GM04504 (cell line): Measurements from ENCODE around the gene SMIM11.
A peak's percentile ranks its signal among the peaks of the same experiment; 100 is the strongest.
"Not testable (repeated sequence)": the region's sequence is repeated elsewhere in the genome, so short reads cannot be mapped to it uniquely, and the experiment has no call there.

Source experiments
- DNase-seq: peaks from one replicate; pipeline ENCODE4 v3.0.0-alpha.2; 2012; ENCODE audit warnings: low read depth

The SMIM11 gene

DNA sequence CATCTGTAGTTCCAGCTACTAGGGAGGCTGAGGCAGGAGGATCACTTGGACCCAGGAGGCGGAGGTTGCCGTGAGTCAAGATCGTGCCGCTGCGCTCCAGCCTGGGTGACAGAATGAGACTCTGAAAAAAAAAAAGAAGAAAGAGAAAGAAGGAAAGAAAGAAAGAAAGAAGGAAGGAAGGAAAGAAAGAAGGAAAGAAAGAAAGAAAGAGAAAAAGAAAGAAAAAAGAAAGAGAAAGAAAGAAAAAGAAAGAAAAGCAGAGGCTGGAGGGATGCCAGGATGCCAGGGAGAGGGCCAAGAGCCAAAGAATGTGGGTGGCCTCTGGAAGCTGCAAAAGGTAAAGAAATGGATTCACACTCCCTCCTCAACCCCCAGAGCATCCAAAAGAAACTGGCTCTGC, 19.7 kb upstream of the SMIM11 start:
- no peak for DNase-seq

DNA sequence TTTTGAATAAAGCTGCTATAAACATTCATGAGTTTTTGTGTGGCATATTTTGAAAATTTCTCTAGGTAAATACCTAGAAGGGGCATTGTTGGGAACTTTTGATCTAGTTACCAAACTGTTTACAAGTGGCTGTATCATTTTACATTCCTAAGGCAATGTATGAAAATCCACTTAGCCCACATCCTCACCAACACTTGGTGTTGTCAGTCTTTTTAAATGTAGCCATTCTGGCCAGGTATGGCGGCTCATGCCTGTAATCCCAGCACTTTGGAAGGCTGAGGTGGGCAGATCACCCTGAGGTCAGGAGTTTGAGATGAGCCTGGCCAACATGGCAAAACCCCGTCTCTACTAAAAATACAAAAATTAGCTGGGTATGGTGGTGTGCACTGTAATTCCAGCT, 17.4 kb upstream of the SMIM11 start:
- no peak for DNase-seq

DNA sequence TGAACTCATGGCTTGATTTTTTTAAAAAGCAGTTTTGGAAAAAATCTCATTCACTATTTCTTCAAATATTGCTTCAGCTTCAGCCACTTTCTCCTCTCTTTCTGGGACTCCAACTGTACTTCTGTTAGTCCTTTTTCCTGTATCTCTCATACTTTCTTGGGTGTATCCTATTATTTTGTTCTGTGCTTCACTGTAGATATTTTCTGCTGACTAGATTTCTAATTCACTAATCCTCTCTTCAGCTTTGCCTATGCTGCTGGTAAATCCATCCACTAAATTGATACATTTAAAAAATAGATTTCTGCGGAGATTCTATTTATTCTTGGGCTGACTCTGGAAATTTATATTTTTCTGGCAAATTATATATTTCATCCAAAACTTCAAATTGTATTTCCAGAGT, 16.4 kb upstream of the SMIM11 start:
- no peak for DNase-seq

DNA sequence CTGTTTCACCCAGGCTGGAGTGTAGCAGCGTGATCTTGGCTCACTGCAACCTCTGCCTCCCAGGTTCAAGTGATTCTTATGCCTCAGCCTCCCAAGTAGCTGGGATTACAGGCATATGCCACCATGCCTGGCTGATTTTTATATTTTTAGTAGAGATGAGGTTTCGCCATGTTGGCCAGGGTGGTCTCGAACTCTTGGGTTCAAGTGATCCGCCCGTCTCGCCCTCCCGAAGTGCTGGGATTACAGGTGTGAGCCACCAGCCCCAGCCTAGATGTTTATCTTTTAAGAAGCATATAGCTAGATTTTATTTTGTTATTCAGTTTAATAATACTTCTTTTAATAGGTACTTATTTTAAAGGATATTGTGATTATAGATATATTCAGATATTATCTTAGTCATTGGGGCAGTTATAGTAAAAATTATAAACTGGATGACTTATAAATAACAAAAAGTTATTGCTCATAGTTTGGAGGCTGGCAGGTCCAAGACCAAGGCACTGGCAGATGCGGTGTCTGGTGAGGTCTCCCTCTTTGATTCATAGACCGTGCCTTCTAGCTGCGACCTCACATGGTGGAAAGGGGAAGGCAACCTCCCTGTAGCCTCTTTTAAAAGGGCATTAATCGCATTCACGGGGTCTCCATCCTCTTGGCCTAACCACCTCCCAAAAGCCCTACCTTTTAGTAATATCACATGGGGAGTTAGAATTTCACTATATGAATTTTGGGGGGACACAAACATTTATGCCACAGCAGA, 14.6 kb upstream of the SMIM11 start:
- no peak for DNase-seq

DNA sequence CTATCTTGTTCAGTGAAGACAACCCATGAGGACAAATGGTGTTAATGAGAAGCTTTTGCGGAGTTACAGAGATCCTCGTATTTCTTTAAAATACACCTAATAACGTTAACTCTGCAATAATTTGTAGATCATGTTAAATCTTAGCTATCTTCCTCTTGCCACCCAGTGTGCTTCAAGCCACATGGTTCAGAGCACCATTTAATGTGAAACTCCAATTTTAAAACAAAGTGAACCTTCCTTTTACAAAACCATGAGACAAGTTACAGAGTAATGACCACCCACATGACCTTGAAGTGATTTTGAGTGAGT, 13.2 kb upstream of the SMIM11 start:
- DNase-seq = no peak

DNA sequence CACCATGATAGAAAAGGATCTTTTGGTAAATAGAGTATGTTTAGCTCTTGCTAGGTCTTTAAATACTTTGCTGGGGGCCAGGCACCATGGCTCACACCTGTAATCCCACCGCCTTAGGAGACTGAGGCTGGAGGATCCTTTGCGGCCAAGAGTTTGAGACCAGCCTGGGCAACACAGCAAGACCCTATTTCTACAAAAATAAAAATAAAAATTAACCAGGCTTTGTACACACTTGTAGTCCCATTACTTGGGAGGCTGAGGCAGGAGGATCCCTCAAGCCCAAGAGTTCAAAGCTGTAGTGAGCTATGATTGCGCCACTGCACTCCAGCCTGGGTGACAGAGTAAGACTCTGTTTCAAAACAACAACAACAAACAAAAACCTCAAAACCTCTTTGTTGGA, 12.6 kb upstream of the SMIM11 start:
- DNase-seq = no peak

DNA sequence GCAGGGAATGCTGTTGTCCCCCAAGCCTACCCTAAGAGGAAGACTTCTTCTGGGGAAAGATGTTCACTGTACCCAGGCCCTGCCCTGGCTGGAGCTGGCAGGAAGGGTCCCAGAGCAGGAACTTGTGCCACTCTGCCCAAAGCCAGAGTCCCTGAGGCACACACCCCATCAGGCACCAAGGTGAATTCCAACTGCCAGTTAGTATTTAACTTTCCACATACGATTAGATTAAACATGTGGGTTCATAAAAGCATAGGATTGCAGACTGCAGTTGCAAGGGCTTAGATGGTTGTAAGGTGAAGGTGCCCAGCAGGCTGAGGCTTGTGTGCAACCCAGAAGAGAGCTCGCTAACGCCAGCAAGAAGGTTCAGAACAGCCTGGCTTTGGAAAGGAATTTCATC, 11.6 kb upstream of the SMIM11 start, which contains the start of gene KCNE2:
Gene KCNE2 (plus strand): TSS at position 274 of the 400 bp plus-strand sequence. CDS start 6,473 bp downstream, outside the sequence.
- no peak for DNase-seq

DNA sequence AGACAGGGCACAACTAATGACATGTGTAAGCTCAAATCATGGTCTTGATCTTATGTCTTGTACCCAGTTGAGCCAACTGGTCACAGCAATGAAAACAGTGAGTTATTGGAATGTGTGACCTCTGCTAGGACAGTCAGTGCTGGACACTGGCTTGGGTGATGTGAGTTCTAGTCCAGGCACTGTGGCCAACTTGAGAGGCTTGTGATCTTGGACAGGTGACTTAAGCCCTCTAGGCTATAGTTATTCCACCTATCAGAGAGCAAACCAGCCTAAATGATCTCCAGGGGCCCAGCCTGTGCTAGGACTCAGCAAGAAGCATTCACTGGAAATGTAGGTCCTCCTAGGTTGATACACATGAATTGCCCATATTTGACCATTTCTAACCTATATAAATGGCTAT, 10.4 kb upstream of the SMIM11 start:
- DNase-seq = no peak

DNA sequence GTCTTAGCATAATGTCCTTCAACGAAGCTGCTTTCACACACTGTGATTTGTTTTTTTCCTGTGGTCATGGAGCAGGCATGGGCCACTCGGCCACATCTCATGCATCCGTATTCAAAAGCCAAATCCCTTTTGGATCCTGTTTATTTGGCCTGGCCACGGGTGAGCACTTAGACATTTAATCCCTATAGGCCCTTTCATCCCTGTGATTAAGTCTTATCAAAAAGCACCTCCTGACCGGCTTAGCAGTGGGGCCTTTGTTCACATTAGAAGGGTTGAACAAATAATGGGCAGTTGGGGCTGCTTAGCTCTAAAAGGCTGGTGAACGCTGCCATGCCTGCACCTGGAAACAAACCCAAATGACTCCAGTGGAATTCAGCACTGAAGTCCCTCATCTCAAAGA, 9.5 kb upstream of the SMIM11 start:
- DNase-seq = no peak

DNA sequence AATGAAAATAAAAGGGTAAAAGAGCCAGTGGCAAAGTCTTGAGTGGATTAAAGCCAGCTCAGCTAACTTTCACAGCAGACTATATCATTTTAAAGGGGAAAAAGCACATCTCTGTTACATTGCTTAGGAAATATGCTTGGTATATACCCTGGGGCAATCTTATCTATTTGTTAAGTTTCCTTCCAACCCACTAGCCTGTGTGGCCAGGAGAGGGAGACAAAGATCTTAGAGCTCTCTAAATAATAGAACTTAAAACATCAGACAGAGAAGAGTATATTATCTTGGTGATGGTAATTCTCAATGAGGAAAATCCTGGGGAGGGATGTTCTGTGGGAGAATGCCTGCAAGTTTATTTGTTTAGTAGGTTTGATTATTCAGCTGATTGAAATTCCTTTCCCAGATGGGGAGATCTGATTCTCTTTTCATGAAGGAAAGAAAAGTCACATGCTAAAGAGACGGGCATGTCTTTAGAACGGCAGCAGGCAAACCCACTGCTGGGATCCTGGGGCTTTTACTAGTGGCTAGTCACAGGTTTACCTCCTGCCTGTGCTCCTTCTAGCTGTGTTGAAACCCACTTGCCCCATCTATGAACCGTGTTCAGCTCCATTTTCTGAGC, 7.9 kb upstream of the SMIM11 start:
- peak; percentile 58 for DNase-seq

DNA sequence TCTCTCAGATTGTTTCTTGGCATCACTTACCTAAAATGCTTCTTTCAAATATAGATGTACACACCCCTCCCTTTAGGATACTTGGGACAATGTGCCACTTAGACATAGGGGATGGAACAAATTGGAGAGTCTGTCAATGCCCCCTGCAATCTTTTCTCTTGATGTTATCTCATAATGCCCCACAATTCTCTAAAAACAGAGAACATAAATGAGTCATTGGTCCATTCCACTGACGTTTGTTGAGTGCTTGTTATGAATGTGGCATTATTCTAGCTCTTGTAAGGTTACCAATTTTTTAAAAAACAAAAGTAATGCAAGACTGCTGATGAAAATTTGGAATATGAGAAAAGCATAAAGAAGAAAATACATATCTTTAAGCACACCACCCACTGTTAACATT, 5.6 kb upstream of the SMIM11 start:
- no peak for DNase-seq

DNA sequence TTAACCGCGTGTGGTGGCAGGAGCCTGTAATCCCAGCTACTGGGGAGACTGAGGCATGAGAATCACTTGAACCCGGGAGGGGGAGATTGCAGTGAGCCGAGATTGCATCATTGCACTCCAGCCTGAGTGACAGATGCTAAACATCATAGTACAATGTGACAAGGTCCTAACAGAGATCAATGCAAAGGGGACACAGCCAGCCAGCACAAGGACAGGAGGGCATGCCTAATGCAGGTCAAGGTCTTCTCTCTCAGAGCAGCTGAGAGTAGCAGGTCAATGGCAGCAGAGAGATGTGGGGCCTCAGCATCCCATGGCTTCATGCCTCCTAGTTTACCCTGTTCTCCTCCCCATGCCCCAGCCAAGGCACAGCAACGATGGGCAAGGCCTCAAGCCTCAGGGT, 3.0 kb upstream of the SMIM11 start:
- DNase-seq = no peak

DNA sequence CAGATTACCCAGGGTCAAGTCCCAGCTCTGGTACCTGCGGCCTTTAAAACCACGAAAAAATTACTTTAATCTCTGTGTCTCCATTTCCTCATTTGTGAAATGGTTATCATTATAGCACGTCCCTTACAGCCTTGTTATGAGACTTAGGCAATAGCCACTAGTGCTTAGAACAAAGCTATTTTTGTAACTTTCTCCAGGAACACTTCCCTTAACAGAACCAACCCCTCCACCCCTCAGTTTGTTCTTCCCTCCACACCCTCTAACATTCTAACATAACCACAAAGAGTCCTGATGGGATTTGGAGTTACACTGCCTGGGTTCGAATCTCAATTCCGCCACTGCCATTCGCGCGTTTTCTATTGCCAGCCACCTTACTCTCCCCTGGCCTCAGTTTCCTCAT, 845 bp upstream of the SMIM11 start:
- not testable (repeated sequence) for DNase-seq

DNA sequence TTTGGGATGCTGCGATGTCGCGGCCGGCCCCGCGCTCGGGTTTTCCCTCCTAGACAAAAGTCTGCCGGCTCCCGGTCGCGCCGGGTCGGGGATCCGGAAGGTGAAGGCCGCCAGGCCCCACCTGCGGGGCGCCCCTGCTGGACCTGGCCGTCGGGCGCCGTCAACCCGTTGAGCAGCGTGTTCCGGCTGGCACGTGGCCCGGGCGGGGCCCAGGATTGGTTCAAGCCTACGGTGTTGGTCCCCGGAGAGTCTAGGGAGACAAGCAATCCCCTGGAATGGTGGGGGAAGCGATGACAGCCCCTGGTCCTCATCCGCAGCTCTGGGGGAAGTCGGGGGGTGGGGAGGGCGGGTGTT, 289 bp downstream of the SMIM11 start:
- DNase-seq = not testable (repeated sequence)

DNA sequence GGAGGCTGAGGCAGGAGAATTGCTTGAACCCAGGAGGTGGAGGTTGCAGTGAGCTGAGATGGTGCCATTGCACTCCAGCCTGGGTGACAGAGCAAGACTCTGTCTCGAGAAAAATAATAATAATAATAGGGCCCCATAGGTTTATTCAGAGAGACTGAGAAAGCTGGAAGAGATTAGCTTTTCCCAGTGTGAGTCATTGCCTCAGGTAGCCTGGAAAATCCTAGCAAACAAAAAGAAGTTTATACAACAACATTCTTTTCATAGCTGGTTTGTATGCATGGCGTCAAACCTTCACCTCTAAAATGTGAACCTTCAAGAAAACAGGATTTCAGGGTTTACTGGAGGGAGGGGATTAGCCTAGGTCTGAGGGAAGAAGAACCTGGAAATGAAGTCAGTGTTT, 7.8 kb downstream of the SMIM11 start:
- DNase-seq = not testable (repeated sequence)

DNA sequence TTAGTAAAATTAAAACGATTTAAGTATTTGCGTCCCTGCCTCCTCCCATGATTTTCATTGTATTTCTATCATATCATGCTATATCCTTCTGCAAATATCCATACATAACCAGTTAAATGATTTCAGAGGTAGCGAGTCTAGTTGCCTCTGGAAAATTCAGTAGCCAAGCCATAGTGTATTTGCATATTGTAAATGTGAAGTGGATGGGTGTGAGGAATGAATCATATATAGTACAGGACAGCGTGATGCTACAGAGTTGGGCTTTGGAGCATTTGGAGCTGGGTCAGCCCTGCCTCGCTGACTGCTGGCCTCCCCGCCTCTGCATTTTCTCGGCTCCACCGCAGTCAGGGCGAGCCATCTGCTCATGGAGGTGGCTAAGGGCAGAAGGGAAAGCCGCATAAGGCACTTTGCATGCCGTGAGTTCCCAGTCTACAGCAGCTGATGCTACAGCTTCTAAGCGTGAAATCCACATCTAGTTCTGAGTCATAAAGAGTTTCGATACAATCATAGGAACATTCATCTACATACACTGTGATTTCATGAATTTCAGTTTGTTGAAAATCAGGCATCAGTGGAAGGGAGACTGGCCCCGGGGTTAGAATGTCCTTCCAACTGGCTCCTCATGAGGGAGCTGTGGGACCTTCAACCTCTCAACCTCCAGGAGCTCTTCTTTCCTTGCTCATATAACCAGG, 8.6 kb downstream of the SMIM11 start:
- not testable (repeated sequence) for DNase-seq

DNA sequence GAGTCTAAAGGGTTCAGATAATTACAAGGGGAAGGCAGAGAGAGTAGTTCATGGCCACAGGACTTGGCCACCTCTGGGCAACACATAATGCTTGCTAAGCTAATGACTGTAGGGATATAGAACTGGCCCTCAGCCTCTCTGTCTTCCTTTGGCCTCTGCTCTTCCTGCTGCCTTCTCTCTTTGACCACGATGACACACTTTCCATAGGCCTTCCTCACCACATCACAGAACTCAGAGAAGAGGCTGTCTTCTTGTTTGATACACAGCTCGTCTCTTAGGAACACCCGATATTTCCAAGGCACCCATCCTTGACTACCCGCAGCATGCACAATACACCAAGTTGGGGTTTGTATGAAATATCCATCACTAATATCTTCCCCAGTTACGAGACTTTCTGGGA, 25.2 kb downstream of the SMIM11 start:
- DNase-seq = not testable (repeated sequence)

DNA sequence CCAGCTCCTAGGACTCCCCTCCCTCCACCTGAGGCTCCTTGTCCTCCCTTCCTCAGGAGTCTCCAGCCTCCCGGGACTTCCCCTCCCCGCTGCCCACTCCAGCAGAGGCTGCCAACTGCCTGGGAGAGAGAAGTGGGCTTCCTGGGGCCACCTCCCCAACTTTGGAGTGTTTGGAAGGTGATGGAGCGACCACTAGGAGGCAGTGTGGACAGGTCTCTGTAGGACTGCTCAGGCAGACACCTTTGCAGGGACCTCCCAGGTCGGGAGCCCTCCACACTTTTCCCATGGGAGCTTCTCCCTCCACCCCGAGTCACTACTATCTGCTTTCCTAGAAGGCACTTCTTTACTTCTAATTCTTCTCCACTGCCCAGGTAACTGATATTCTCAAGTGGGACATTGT, 29.4 kb downstream of the SMIM11 start:
- DNase-seq = not testable (repeated sequence)

DNA sequence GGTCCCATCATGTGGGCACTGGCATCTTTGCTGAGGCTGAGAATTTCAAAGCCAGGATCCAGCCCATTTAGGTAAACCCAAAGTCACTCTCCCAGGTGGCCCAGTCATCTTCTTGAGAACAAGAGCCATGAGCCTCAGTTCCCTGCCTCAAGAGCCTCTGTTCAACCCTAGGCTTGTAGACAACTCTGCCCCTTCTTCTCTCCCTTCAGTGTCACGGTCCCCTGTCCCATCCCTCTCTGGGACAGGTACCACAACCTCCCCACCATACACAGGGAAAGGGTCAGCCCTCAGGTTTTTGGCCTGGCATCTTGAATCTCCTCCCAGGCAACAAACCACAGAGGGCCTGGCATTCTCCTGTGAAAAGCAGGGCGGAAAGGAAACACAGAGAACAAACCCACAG, 30.4 kb downstream of the SMIM11 start:
- DNase-seq = not testable (repeated sequence)

DNA sequence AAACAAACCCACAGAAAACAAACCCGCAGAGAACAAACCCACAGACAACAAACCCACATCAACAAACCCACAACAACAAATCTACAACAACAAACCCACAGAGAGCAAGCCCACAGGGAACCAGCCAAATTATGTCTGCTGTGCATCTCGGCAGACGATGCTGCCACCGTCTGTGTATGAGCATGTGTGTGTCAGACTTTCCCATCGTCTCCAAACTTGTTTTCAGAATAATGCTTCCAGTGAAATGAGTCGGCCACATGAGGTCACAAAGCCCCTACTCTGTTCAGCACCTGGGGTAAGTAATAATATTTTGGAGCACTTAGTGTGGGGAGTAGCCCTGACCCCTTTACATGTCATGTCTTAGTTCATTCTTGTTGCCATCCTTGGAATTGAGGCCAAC, 30.8 kb downstream of the SMIM11 start:
- DNase-seq = not testable (repeated sequence)

DNA sequence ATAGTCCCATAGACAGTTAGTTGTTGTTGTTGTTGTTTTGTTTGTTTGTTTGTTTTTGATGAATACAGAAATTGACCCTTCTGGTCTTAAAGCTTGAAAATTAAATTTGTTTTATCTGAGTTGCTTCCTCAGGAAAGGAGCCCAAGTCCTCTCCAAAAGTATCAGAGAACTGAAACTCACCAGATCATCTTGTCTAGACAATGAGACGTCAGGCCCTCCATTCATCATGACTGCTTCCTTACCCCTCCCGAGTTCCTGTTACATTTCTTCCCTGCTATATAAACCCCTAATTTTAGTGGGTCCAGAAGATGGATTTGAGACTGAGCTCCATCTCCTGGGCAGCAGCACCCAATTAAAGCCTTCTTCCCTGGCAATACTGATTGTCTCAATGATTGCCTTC, 31.4 kb downstream of the SMIM11 start:
- not testable (repeated sequence) for DNase-seq

DNA sequence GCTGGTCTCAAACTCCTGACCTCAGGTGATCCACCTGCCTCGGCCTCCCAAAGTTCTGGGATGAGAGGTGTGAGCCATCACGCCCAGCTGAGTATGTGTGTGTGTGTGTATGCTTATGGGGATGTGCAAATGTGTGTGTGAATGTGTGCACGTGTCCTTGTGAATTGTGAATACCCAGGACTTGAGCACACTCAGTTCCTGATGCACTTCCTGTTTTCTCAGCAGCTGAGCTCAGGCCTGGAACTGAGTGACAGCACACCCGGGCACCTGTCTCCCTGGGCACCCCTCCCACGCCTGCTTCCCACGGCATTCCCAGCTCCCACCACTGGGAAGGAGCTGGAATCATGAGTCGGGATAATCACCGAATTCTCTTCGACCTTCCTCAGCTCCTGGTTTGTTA, 32.0 kb downstream of the SMIM11 start:
- not testable (repeated sequence) for DNase-seq

DNA sequence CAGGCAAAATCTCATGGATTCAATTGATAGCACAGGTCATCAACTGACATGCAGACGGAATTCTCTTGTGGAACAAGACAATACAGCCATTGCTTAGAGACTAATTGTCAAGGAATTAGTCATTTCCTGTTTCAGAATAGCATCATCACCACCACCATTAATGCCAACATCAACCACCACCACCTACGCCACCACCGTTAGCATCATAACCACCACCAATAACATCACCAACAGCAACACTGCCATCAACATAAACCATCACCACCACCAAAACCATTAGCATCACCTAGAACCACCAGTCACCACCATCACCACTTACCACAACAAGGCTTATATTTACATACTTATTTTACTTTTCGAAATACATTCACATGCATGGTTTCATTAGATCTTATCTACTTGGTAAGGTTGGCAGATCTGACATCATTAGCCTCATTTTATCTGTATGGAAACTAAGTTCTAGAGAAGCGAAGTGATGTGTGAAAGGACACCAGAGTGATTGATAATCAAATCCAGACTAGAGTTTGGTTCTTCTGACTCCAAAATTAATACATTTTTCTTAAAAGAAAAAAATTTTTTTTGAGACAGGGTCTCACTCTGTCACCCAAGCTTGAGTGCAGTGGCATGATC, 42.3 kb downstream of the SMIM11 start:
- not testable (repeated sequence) for DNase-seq
